Stimulated activated CD8-positive, alpha-beta memory T cell treated with anti-CD3 and anti-CD28 coated beads, Interleukin-12 subunit alpha, Interleukin-12 subunit beta, amount 100 ng/mL, for 1 hour (primary cell): ENCODE measurements around the gene C20orf204.

ENCODE experiments used
- DNase-seq: peaks from one replicate; pipeline ENCODE4 v3.0.0-alpha.2; 2020; ENCODE audit warnings: low read depth

The C20orf204 gene

GRCh38 chr20:64027981-64028685, 7.8 kb upstream of the C20orf204 start:
- no peak for DNase-seq

DNA sequence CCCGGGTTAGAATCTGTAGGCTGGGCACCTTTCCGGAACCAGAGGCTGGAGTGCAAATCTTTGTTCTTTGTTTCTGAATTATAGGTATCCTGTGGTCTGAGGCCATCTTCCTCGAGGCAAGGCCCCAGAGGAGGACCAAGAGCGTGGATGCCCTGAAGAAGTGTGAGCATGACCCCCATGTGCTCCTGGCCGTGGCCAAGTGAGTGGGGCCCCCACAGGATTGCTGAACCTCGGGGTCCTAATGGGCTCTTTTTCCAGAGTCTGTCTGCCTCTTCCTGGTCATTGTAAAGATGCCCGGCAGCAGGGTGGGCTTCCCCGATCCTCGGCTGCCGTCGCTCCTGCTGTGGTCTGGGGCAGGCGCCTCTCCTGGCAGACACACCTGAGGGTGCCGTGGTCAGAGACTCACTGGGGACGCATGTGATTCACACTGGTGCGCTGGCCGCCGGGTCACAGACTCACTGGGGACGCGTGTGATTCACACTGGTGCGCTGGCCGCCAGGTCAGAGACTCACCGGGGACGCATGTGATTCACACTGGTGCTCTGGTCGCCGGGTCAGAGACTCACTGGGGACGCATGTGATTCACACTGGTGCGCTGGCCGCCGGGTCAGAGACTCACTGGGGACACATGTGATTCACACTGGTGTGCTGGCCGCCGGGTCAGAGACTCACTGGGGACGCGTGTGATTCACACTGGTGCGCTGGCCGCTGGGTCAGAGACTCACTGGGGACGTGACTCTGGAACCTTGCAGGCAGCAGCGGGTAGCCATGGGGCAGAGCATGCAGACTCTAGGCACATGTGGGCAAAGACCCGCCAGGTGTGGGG, 6.5 kb upstream of the C20orf204 start:
- DNase-seq, result no peak

- DNase-seq, result no peak
These were observed 5.4 kb upstream of the C20orf204 start for GRCh38 chr20:64030371-64031134.

DNA sequence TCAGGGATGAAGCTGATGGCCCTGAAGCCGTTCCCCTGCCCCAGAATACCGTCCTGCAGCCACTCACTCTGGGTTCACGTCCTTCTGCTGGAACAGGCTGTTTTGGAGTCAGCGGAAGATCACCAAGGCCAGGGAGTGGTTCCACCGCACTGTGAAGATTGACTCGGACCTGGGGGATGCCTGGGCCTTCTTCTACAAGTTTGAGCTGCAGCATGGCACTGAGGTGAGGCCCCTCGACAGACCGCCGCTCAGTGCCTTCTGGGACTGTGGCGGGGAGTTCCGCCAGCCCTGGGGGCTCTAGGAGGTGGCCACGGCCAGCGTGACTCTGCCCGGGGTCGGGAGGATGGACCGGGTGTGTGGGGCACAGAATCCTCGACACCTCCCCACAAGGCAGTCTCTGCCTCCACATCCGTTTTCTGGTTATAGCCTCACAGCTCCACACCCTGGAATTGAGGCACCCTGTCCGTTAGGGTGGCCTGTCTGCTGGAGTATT, 4.1 kb upstream of the C20orf204 start:
- DNase-seq, result no peak

GRCh38 chr20:64032706-64033624, 3.0 kb upstream of the C20orf204 start:
- DNase-seq, result no peak

GRCh38 chr20:64033981-64034493, 1.9 kb upstream of the C20orf204 start:
- DNase-seq, result no peak

- DNase-seq, result no peak
These were observed 683 bp upstream of the C20orf204 start for GRCh38 chr20:64035066-64035932.

GRCh38 chr20:64036346-64037198, 590 bp downstream of the C20orf204 start:
- DNase-seq, result no peak

DNA sequence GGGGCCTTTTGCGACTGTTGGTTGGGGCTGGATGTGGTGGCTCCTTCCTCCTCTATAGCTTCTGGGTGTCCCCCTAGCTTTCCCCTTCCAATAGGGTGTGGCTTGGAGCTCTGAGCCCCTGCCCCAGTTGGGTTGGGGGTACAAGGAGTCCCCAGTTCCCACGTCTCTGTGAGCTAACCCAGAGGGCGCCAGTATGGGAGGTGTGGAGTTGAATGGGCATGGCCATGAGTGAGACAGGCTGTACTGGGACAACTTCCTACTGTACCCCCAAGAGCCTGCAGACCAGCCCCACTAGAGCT, 1.2 kb downstream of the C20orf204 start:
- DNase-seq, result no peak

GRCh38 chr20:64037498-64038213, 1.7 kb downstream of the C20orf204 start:
- DNase-seq, result no peak

DNA sequence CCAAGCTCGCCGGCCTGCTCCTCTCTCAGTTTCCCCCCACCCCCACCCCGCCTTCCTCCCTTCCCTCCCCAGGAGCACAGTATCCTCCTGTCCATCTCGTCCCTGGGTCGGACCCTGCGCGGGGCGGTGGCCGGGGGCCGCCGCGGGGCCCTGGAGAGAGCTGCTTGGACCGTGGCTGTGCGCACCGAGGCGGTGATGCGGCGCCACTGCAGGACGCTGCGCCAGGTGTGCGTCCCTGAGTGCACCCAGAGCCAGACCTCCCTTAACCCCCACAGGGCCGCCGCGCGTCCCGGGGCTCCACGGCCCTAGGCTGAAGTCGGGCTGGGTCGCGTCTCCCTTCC, 2.2 kb downstream of the C20orf204 start:
- no peak for DNase-seq

DNA sequence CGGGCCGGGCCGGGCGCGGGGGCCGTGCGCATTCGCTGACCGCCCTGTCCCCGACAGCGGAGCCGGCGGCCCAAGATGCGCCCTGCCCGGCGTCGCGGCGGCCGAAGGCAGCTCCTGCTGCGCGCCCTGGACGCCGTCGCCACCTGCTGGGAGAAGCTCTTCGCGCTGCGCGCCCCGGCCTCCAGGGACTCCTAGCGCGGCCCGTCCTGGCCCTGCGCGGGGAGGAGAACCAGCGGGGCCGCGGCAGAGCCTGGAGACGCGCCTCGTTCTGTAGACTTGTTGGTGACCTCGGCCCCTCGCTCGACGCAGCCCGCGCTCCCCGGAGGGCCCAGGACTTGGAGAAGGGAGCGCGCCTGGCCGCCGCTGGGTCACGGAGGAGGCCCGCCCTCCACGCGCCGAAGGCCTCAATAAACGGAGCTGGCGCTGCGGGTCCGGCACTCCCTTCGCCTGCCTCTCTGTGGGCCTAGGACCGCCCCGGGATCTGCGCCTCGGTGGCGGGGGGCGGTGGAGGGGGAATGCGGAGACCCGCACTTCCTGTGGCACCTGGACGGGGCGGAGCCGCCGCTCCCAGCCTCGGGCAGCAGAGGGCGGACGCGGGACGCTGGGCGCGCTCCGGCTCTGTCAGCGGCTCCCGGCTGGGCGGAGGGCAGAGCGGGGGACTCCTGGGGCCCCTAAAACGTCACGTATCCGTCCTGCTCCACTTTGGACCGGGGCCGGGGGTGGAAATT, 2.7 kb downstream of the C20orf204 start:
- peak; percentile 54 for DNase-seq

GRCh38 chr20:64039293-64040160, 3.5 kb downstream of the C20orf204 start:
- no peak for DNase-seq

GRCh38 chr20:64040231-64041039, 4.5 kb downstream of the C20orf204 start:
- no peak for DNase-seq

DNA sequence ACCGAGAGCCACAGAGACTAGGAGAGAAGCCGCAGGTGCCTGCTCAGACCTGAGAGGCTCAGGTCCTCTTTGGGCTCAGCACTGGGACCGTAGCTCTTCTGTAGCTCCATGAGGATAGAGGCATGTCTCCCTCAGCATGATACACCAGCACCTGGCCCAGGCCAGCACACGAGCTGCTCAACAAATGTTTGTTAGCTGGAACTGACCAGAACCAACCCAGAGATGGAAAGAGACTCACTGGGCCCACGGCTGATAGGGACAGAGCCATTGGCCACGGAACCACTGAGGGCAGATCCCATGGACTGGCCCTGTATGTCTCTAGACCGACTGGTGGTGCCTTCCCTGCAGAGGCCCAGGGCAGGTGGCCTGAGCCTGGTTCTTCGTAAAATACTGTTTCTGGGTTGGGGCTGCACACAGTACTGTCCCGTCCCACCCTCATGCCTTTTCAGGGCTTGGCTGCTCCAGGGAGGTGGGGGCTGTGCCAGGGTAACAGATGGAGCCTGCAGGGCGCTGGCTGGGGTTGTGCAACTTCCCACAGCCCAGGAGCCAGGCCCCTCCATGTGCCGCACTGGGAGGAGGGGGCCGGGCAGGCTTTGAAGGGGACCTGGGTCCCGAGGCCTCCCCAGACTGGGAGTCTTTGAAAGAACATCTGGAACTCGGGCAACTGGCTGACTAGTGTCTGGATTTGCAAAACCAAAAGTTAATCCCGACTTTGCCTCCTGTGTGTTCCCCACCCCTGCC, 5.2 kb downstream of the C20orf204 start:
- DNase-seq, result no peak

- no peak for DNase-seq
These were observed 5.7 kb downstream of the C20orf204 start for GRCh38 chr20:64041781-64042053.
